Measurements from ENCODE around the gene TMEM52. TPM values are rescaled to one million over a fixed set of nuclear protein-coding genes. Genes with fewer than 3 reads are reported as not detected.

TMEM52 gene
- total and polyA plus RNA-seq, 2 of the 13 experiments (the other 11 are each of a cell fraction or from before 2014, with no cell fraction given): 13.2 to 18.7 TPM

GRCh38 chr1:1922702-1922955 is 3.5 kb upstream of the TMEM52 start:
- in situ Hi-C loops (cut with HindIII; ENCODE audit: extremely low pct_ligation_motif_present, low pct_unique_long_range_greater_than_20kb) (no loop called here), intact Hi-C loops (cut with micrococcal nuclease; ENCODE audit: unreplicated experiment) (no loop called here)
- Histone ChIP-seq H3K4me2 (ENCODE audit: low read depth, low read length) (peak overlapping the region; percentile 90), H3K4me3 (replicated peaks in 1 of 3; ENCODE audit: insufficient read depth in 1 of 3, low read depth in 2 of 3, low read length in 3 of 3) (peak overlapping the region; percentile 37 to 73 (median 60); a peak in 5 of 6 replicates), H3K36me3 (replicated peaks in 1 of 2; ENCODE audit: control insufficient read depth in 1 of 2, insufficient read depth in 2 of 2, low read length in 2 of 2) (no peaks in the 10 kb centered on the region), H3K4me1 (ENCODE audit: insufficient read depth, low read length) (peaks cover 73% of the 10 kb centered on the region), H4K20me1 (ENCODE audit: insufficient read depth, low read length) (no peaks in the 10 kb centered on the region), H3K27ac (ENCODE audit: extremely low read length, insufficient read depth, low read length) (peak overlapping the region; percentile 80), H3K27me3 (ENCODE audit: control insufficient read depth in 1 of 2, insufficient read depth in 2 of 2, low read length in 2 of 2) (peaks cover 20 to 33% of the 10 kb centered on the region in 2 experiments; a peak in 4 of 5 replicates), H3K79me2 (ENCODE audit: insufficient read depth, low read length) (no peaks in the 10 kb centered on the region), H3K9me3 (ENCODE audit: low read length) (no peaks in the 10 kb centered on the region), H3K9ac (ENCODE audit: insufficient read depth, low read depth, low read length) (peak overlapping the region; percentile 70; the same call in 1 of the 2 replicates), H2AFZ (ENCODE audit: low read length) (no peak overlapping the region)
- WGBS (ENCODE audit: low lambda C conversion rate): no CpG with 5 or more reads among the region's 6 CpGs
- CTCF ChIA-PET (ENCODE audit: low intra/inter-chr PET ratio, low total read pairs): no interaction called here
- BruUV-seq (replicated peaks): no TSS peak
- peak; percentile 7 for ATAC-seq
- DNase-seq (ENCODE audit: low spot score): no peak
- POLR2A ChIA-PET: interaction anchor here (0.6 to 3.3 kb wide), 3 partner anchors 20 to 38 kb away, joined by 5 to 55 read pairs (median 5); no protein-coding TSS in a partner anchor
- no peak for FAIRE-seq
- no peak for TF ChIP-seq CSRNP1 (CRISPR knock-in tag; IDR thresholded peaks at IDR 0.05)
- TF ChIP-seq SYNCRIP (IDR thresholded peaks at IDR 0.05; ENCODE audit: insufficient read depth, low read depth, low read length): no peak
- TF ChIP-seq RFX5 (IDR thresholded peaks at IDR 0.05; ENCODE audit: low read depth, low read length): no peak
- no peak for TF ChIP-seq CBX1 (IDR thresholded peaks at IDR 0.05; ENCODE audit: low read depth)
- no peak for TF ChIP-seq ZNF644 (CRISPR knock-in tag; IDR thresholded peaks at IDR 0.05; ENCODE audit: low read depth)
- TF ChIP-seq TCF7 (IDR thresholded peaks at IDR 0.05; ENCODE audit: low read depth): no peak
- no peak for TF ChIP-seq SMAD9 (CRISPR knock-in tag; IDR thresholded peaks at IDR 0.05)
- TF ChIP-seq GPN1 (CRISPR knock-in tag; IDR thresholded peaks at IDR 0.05; ENCODE audit: borderline replicate concordance): no peak
- no peak for TF ChIP-seq MXD4 (CRISPR knock-in tag; IDR thresholded peaks at IDR 0.05)
- TF ChIP-seq ZBTB38 (CRISPR knock-in tag; IDR thresholded peaks at IDR 0.05): 0 out of 2 replicates have a peak, but pooled peaks have one; percentile 26
- peak; percentile 80; the same call in 1 of the 2 replicates for TF ChIP-seq HNRNPL (IDR thresholded peaks at IDR 0.05; ENCODE audit: low read depth, low read length)
- TF ChIP-seq ZNF318 (CRISPR knock-in tag; IDR thresholded peaks at IDR 0.05): no peak
- no peak for TF ChIP-seq AFF4 (CRISPR knock-in tag; IDR thresholded peaks at IDR 0.05)
